ENCODE results near the gene BTG4. TPM values are rescaled to one million over a fixed set of nuclear protein-coding genes. Genes with fewer than 3 reads are reported as not detected.

BTG4 gene
- total and polyA plus RNA-seq, 2 donors (not counting 1 experiment from before 2014, with no cell fraction given): not detected

DNA sequence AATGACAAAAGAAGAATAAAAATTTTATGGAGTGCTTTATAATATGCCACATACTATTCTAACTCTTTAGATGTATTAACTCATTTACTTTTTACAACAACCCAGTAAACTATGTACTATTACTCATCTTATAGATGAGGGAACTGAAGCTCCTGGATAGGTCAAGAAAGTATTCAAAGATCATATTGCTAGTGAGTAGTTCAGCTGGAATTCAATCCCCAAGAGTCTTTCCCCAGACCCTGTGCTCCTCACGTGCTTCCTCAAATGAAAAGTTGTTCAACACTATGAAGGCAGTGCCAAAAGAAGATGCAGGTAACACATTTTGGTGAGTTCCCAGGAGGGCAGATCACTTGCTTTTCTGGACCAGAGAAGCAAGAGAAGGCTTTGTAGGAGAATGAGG, 46.8 kb downstream of the BTG4 start:
- no peak overlapping the region for H3K27ac ChIP-seq (ENCODE audit: low read length in 2 of 2)
- no peak for DNase-seq
- no peak overlapping the region for H3K4me2 ChIP-seq (replicated peaks; ENCODE audit: low read depth, low read length, poor library complexity, severe bottlenecking)
- 100% methylated on average over 1 of the region's 1 CpG for WGBS (ENCODE audit: insufficient coverage)
- H3K9ac ChIP-seq (ENCODE audit: low read length): no peak overlapping the region
- Mint-ChIP-seq H3K27me3 (peaks cover 30% of the 10 kb centered on the region), H3K4me1 (no peaks in the 10 kb centered on the region), H3K27ac (no peak overlapping the region), H3K4me3 (no peak overlapping the region), H3K9me3 (ENCODE audit: insufficient read depth) (no peaks in the 10 kb centered on the region)
- no peaks in the 10 kb centered on the region for H4K20me1 ChIP-seq (ENCODE audit: control insufficient read depth, insufficient read depth, low read length, poor library complexity, severe bottlenecking)
- H3K79me2 ChIP-seq (ENCODE audit: control insufficient read depth, insufficient read depth, low read length): no peaks in the 10 kb centered on the region
- CTCF ChIA-PET: no interaction called here
- ATAC-seq (ENCODE audit: low read depth): no peak
- H3K27me3 ChIP-seq (replicated peaks in 1 of 4; ENCODE audit: control extremely low read depth in 1 of 4, control insufficient read depth in 3 of 4, insufficient read depth in 4 of 4, low read length in 3 of 4): peaks cover 0 to 3% (median 0%) of the 10 kb centered on the region in 4 experiments
- POLR2A ChIA-PET: no interaction called here
- no peaks in the 10 kb centered on the region for H3K9me3 ChIP-seq (ENCODE audit: control extremely low read depth in 1 of 3, control insufficient read depth in 2 of 3, insufficient read depth in 1 of 3, low read length in 2 of 3)
- no peaks in the 10 kb centered on the region for H3K36me3 ChIP-seq (replicated peaks in 1 of 2; ENCODE audit: control extremely low read depth in 1 of 2, control insufficient read depth in 1 of 2, extremely low read depth in 1 of 2, insufficient read depth in 2 of 2, low read length in 1 of 2)
- intact Hi-C loops (cut with micrococcal nuclease): no loop called here
- no peak overlapping the region for H3K4me3 ChIP-seq (ENCODE audit: control extremely low read depth in 1 of 5, extremely low read depth in 1 of 5, insufficient read depth in 1 of 5, low read depth in 2 of 5, low read length in 4 of 5)
- TF ChIP-seq, protein P1, sequence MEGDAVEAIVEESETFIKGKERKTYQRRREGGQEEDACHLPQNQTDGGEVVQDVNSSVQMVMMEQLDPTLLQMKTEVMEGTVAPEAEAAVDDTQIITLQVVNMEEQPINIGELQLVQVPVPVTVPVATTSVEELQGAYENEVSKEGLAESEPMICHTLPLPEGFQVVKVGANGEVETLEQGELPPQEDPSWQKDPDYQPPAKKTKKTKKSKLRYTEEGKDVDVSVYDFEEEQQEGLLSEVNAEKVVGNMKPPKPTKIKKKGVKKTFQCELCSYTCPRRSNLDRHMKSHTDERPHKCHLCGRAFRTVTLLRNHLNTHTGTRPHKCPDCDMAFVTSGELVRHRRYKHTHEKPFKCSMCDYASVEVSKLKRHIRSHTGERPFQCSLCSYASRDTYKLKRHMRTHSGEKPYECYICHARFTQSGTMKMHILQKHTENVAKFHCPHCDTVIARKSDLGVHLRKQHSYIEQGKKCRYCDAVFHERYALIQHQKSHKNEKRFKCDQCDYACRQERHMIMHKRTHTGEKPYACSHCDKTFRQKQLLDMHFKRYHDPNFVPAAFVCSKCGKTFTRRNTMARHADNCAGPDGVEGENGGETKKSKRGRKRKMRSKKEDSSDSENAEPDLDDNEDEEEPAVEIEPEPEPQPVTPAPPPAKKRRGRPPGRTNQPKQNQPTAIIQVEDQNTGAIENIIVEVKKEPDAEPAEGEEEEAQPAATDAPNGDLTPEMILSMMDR (IDR thresholded peaks at IDR 0.05): no peak
- TF ChIP-seq EZH2 (IDR thresholded peaks at IDR 0.05; ENCODE audit: borderline replicate concordance, insufficient read depth, low read depth, low read length, poor library complexity, severe bottlenecking): no peak
- no peaks in the 10 kb centered on the region for H3K4me1 ChIP-seq (ENCODE audit: control insufficient read depth in 2 of 2, insufficient read depth in 2 of 2, low read length in 2 of 2)
- no peak overlapping the region for H2AFZ ChIP-seq (ENCODE audit: insufficient read depth, low read depth, low read length, poor library complexity, severe bottlenecking)

DNA sequence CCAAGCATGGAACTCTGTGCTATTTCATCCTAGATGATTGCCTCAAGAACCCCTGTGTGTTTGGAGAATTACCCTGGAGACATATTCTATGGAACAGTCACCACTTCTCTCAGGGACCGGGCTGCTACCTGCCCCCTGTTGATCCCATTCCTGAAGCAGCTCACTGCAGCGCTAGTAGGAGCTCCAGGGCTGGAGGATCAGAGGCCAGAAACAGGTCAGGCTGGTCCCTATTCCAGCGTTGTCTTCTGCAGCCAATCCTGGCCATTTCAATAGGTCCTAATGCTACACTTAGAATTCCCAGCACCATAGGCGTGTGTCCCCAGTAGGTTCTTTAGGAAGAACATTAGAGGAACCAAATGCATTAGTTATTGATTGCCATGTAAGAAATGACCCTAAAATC, 48.9 kb downstream of the BTG4 start:
- no peaks in the 10 kb centered on the region for H3K4me1 ChIP-seq (ENCODE audit: control insufficient read depth in 2 of 2, insufficient read depth in 2 of 2, low read length in 2 of 2)
- POLR2A ChIA-PET: no interaction called here
- H3K27me3 ChIP-seq (replicated peaks in 1 of 4; ENCODE audit: control extremely low read depth in 1 of 4, control insufficient read depth in 3 of 4, insufficient read depth in 4 of 4, low read length in 3 of 4): peaks cover 0 to 7% (median 2%) of the 10 kb centered on the region in 4 experiments
- CTCF ChIA-PET: no interaction called here
- Mint-ChIP-seq H3K4me1 (no peaks in the 10 kb centered on the region), H3K9me3 (ENCODE audit: insufficient read depth) (no peaks in the 10 kb centered on the region), H3K4me3 (no peak overlapping the region), H3K27ac (no peak overlapping the region), H3K27me3 (peaks cover 36% of the 10 kb centered on the region)
- H3K9me3 ChIP-seq (ENCODE audit: control extremely low read depth in 1 of 3, control insufficient read depth in 2 of 3, insufficient read depth in 1 of 3, low read length in 2 of 3): no peaks in the 10 kb centered on the region
- intact Hi-C loops (cut with micrococcal nuclease): no loop called here
- H3K27ac ChIP-seq (ENCODE audit: low read length in 2 of 2): no peak overlapping the region
- DNase-seq: no peak
- 96% methylated on average over 2 of the region's 4 CpGs for WGBS (ENCODE audit: insufficient coverage)
- no peak overlapping the region for H2AFZ ChIP-seq (ENCODE audit: insufficient read depth, low read depth, low read length, poor library complexity, severe bottlenecking)
- ATAC-seq (ENCODE audit: low read depth): no peak
- no peak overlapping the region for H3K4me3 ChIP-seq (ENCODE audit: control extremely low read depth in 1 of 5, extremely low read depth in 1 of 5, insufficient read depth in 1 of 5, low read depth in 2 of 5, low read length in 4 of 5)
- no peaks in the 10 kb centered on the region for H4K20me1 ChIP-seq (ENCODE audit: control insufficient read depth, insufficient read depth, low read length, poor library complexity, severe bottlenecking)
- TF ChIP-seq, protein P1 (IDR thresholded peaks at IDR 0.05): no peak
- no peak for TF ChIP-seq EZH2 (IDR thresholded peaks at IDR 0.05; ENCODE audit: borderline replicate concordance, insufficient read depth, low read depth, low read length, poor library complexity, severe bottlenecking)
- H3K36me3 ChIP-seq (replicated peaks in 1 of 2; ENCODE audit: control extremely low read depth in 1 of 2, control insufficient read depth in 1 of 2, extremely low read depth in 1 of 2, insufficient read depth in 2 of 2, low read length in 1 of 2): no peaks in the 10 kb centered on the region
- H3K79me2 ChIP-seq (ENCODE audit: control insufficient read depth, insufficient read depth, low read length): no peaks in the 10 kb centered on the region
- no peak overlapping the region for H3K9ac ChIP-seq (ENCODE audit: low read length)
- no peak overlapping the region for H3K4me2 ChIP-seq (replicated peaks; ENCODE audit: low read depth, low read length, poor library complexity, severe bottlenecking)

Data from B cell (primary cell).